Esophagus squamous epithelium (tissue), 5 donors: ENCODE results near the gene EDEM2. TPM values are rescaled to one million over a fixed set of nuclear protein-coding genes. Genes with fewer than 3 reads are reported as not detected.

ENCODE experiments used
- DNase-seq: peaks from one replicate; lab custom pipeline; 2025; lab: John Stamatoyannopoulos, UW
- H3K27ac ChIP-seq, 4 donors: fragments of 200-600 bp; sonication (generic); one replicate each; pipeline ENCODE4 v1.5.1; 2016 to 2019; ENCODE audit warnings: mild to moderate bottlenecking in 1 of 4
- H3K27me3 ChIP-seq, 4 donors: fragments of 200-600 bp; sonication (generic); 1 replicate in 3 of 4; 2 replicates in 1 of 4; pipeline versions ENCODE4 v1.5.1 to v1.6.0; 2017 to 2021; ENCODE audit warnings: antibody characterized with exemption in 1 of 4
- H3K36me3 ChIP-seq, 3 donors: fragments of 200-600 bp; sonication (generic); one replicate each; pipeline ENCODE4 v1.5.1; 2016 to 2019
- H3K4me1 ChIP-seq, 3 donors: fragments of 200-600 bp; sonication (generic); one replicate each; pipeline ENCODE4 v1.5.1; 2017 to 2019
- H3K4me3 ChIP-seq, 4 donors: fragments of 200-600 bp; sonication (generic); 1 replicate in 3 of 4; 2 replicates in 1 of 4; pipeline ENCODE4 v1.5.1; 2016 to 2019; ENCODE audit warnings: mild to moderate bottlenecking in 2 of 4, moderate library complexity in 1 of 4
- H3K9me3 ChIP-seq, 3 donors: fragments of 200-600 bp; sonication (generic); one replicate each; pipeline ENCODE4 v1.5.1; 2016 to 2019
- CTCF ChIP-seq, 6 experiments: fragments of 450-650 bp in 4 of 6; fragments of 200-600 bp in 2 of 6; sonication (generic) in 2 of 6; IDR thresholded peaks; one replicate each; pipeline ENCODE4 v1.5.1; 2016 to 2019; ENCODE audit warnings: antibody characterized with exemption in 6 of 6, mild to moderate bottlenecking in 4 of 6, moderate library complexity in 4 of 6
- POLR2A ChIP-seq, 4 donors: fragments of 450-650 bp; IDR thresholded peaks; one replicate each; pipeline ENCODE4 v1.6.1; 2017; ENCODE audit warnings: antibody characterized with exemption in 4 of 4, mild to moderate bottlenecking in 4 of 4, moderate library complexity in 3 of 4
- WGBS, 2 donors: methylation state at CpG; one replicate each; pipeline ENCODE4 v1.1.5; 2018; 5-methylcytosine and 5-hydroxymethylcytosine counted together
- intact Hi-C: fragments of 100-400 bp; cut with DNase I; formaldehyde crosslinking; loops from one replicate; pipeline ENCODE4 v1.15.0; 2022
- total RNA-seq, 4 donors: library from RNA; depleted of rRNA; stranded (reverse); fragments of >200 nt; gene quantifications; one replicate each; pipeline ENCODE4 v1.1.0, GENCODE V29; 2016
- donor health status: DM: yes; HTN: yes; CAD: no.

The EDEM2 gene
- total RNA-seq, 4 donors from 2014 or later = 12.5 to 17.5 (median 14.6) TPM

GRCh38 chr20:35091816-35092523, 55.2 kb downstream of the EDEM2 start:
- 1 to 2% methylated on average over 13 to 21 of the region's 28 CpGs for WGBS, 2 donors
- Histone ChIP-seq H3K27me3 (no peaks in the 10 kb centered on the region), H3K9me3 (no peaks in the 10 kb centered on the region), H3K4me1 (peaks cover 12 to 71% (median 24%) of the 10 kb centered on the region in 3 donors), H3K4me3 (peak overlapping the region; percentile 75 to 90 (median 80)), H3K27ac (peak overlapping the region; percentile 92 to 95 (median 93)), H3K36me3 (peaks cover 0 to 19% (median 0%) of the 10 kb centered on the region in 3 donors)
- TF ChIP-seq CTCF (IDR thresholded peaks at IDR 0.05) (no peak), POLR2A (IDR thresholded peaks at IDR 0.05) (no peak)
- no peak for DNase-seq
- intact Hi-C loops = loop anchor here (10.0 kb wide), 1 partner anchor 217 kb away; the partner anchor contains the start of genes ACSS2 and GGT7

GRCh38 chr20:35088231-35089145, 58.6 kb downstream of the EDEM2 start:
- Histone ChIP-seq H3K27ac (peak overlapping the region in 1 of 4 donors; percentile 17), H3K4me3 (no peak overlapping the region), H3K36me3 (peaks cover 0 to 30% (median 0%) of the 10 kb centered on the region in 3 donors), H3K9me3 (no peaks in the 10 kb centered on the region), H3K4me1 (peaks cover 12 to 63% (median 23%) of the 10 kb centered on the region in 3 donors), H3K27me3 (no peaks in the 10 kb centered on the region)
- TF ChIP-seq CTCF (IDR thresholded peaks at IDR 0.05) (no peak), POLR2A (IDR thresholded peaks at IDR 0.05) (no peak)
- intact Hi-C loops = no loop called here
- 79 to 80% methylated on average over 2 of the region's 2 CpGs for WGBS, 2 donors
- no peak for DNase-seq

- Histone ChIP-seq H3K27me3 (no peaks in the 10 kb centered on the region), H3K27ac (peak overlapping the region in 1 of 4 donors; percentile 17), H3K4me3 (no peak overlapping the region), H3K9me3 (no peaks in the 10 kb centered on the region), H3K36me3 (peaks cover 0 to 30% (median 0%) of the 10 kb centered on the region in 3 donors), H3K4me1 (peaks cover 12 to 63% (median 18%) of the 10 kb centered on the region in 3 donors)
- intact Hi-C loops = no loop called here
- TF ChIP-seq POLR2A (IDR thresholded peaks at IDR 0.05) (no peak), CTCF (IDR thresholded peaks at IDR 0.05) (no peak)
- no peak for DNase-seq
- WGBS, 2 donors = 60 to 66% methylated on average over 5 of the region's 5 CpGs
Observed at GRCh38 chr20:35087791-35088190, 59.3 kb downstream of the EDEM2 start.

- H3K9me3 ChIP-seq = no peaks in the 10 kb centered on the region
- no peak overlapping the region for H3K27ac ChIP-seq
- H3K4me1 ChIP-seq = peaks cover 12 to 65% (median 18%) of the 10 kb centered on the region in 3 donors
- H3K27me3 ChIP-seq = no peaks in the 10 kb centered on the region
- intact Hi-C loops = no loop called here
- no peak for TF ChIP-seq POLR2A (IDR thresholded peaks at IDR 0.05)
- TF ChIP-seq CTCF (IDR thresholded peaks at IDR 0.05) = no peak
- H3K36me3 ChIP-seq = peaks cover 0 to 30% (median 0%) of the 10 kb centered on the region in 3 donors
- no peak overlapping the region for H3K4me3 ChIP-seq
- no peak for DNase-seq
- 73 to 87% methylated on average over 5 of the region's 5 CpGs for WGBS, 2 donors
Observed at GRCh38 chr20:35087355-35087754, 59.8 kb downstream of the EDEM2 start.
